HepG2 (cell line): ENCODE data around the gene RHBDL1. TPM values are rescaled to one million over a fixed set of nuclear protein-coding genes. Genes with fewer than 3 reads are reported as not detected.

Experiments
- ATAC-seq: fragments of 200-7000 bp; cut with Tn5 transposase; 3 replicates; pipeline ENCODE4 v1.9.1; 2020; ENCODE audit warnings: mild to moderate bottlenecking, moderate library complexity
- BruUV-seq: library from RNA; stranded (reverse); fragments of 400-500 nt; replicated peaks from 2 replicates; lab custom pipeline; 2021; lab: Mats Ljungman, UMichigan
- CTCF ChIA-PET: fragments of 300-600 bp; formaldehyde crosslinking; extraction: SDS; loops from one replicate; lab custom pipeline; 2021; ENCODE audit warnings: low total read pairs, inconsistent platforms, low intra/inter-chr PET ratio; lab: Yijun Ruan, JAX
- POLR2A ChIA-PET: fragments of 350-600 bp; sonication (Branson Sonifier 250); formaldehyde crosslinking; loops from one replicate; lab custom pipeline; 2020; ENCODE audit warnings: antibody characterized with exemption, inconsistent platforms; lab: Yijun Ruan, JAX
- DNase-seq: peaks from one replicate; pipeline ENCODE4 v3.0.0-alpha.2; 2015; ENCODE audit warnings: low spot score
- FAIRE-seq: peaks from 3 replicates; lab custom pipeline; 2011; peaks lifted over from hg19 to GRCh38; lab: Jason Lieb, UNC
- H2AFZ ChIP-seq: one replicate; pipeline ENCODE4 v1.6.1; 2011; ENCODE audit warnings: low read length, inconsistent platforms
- H3K27ac ChIP-seq: fragments of 300-600 bp; 3 replicates; pipeline ENCODE4 v1.8.0; 2011; ENCODE audit warnings: mixed run types, mild to moderate bottlenecking, mixed read lengths, low read length, inconsistent platforms; ENCODE audit not compliant: insufficient read depth; ENCODE audit errors: extremely low read length
- H3K27me3 ChIP-seq, 2 experiments: fragments of 200-600 bp in 1 of 2; 2 replicates in 1 of 2; 3 replicates in 1 of 2; pipeline versions ENCODE4 v1.6.0 to v1.8.0; 2011; ENCODE audit warnings: low read length in 2 of 2, mild to moderate bottlenecking in 2 of 2, moderate library complexity in 2 of 2, inconsistent platforms in 1 of 2; ENCODE audit not compliant: insufficient read depth in 2 of 2, control insufficient read depth in 1 of 2
- H3K36me3 ChIP-seq, 2 experiments: fragments of 200-600 bp in 1 of 2; replicated peaks in 1 of 2; 2 replicates in 1 of 2; 3 replicates in 1 of 2; pipeline versions ENCODE4 v1.5.1 to v1.8.0; 2011; ENCODE audit warnings: low read length in 2 of 2, inconsistent platforms in 1 of 2; ENCODE audit not compliant: insufficient read depth in 2 of 2, control insufficient read depth in 1 of 2
- H3K4me1 ChIP-seq: 2 replicates; pipeline ENCODE4 v1.5.1; 2012; ENCODE audit warnings: low read length, inconsistent platforms; ENCODE audit not compliant: insufficient read depth
- H3K4me2 ChIP-seq: 2 replicates; pipeline ENCODE4 v1.6.0; 2011; ENCODE audit warnings: low read depth, low read length, inconsistent platforms
- H3K4me3 ChIP-seq, 3 experiments: fragments of 200-600 bp in 1 of 3; sonication (generic), shearing (Covaris generic) in 1 of 3; replicated peaks in 1 of 3; 2 replicates each; pipeline ENCODE4 v1.5.1; 2011 to 2016; ENCODE audit warnings: low read length in 3 of 3, inconsistent platforms in 2 of 3, low read depth in 2 of 3, mild to moderate bottlenecking in 2 of 3, control low read depth in 1 of 3, mixed read lengths in 1 of 3; ENCODE audit not compliant: insufficient read depth in 1 of 3
- H3K79me2 ChIP-seq: one replicate; pipeline ENCODE4 v1.6.1; 2011; ENCODE audit warnings: low read length, inconsistent platforms; ENCODE audit not compliant: insufficient read depth
- H3K9ac ChIP-seq: 2 replicates; pipeline ENCODE4 v1.6.0; 2011; ENCODE audit warnings: mild to moderate bottlenecking, low read depth, low read length, inconsistent platforms; ENCODE audit not compliant: insufficient read depth
- H3K9me3 ChIP-seq: 2 replicates; pipeline ENCODE4 v1.5.1; 2012; ENCODE audit warnings: mild to moderate bottlenecking, low read length
- H4K20me1 ChIP-seq: 2 replicates; pipeline ENCODE4 v1.6.0; 2011; ENCODE audit warnings: inconsistent platforms, mild to moderate bottlenecking, low read length, moderate library complexity; ENCODE audit not compliant: insufficient read depth
- DNMT1 ChIP-seq: sonication (generic); formaldehyde crosslinking; IDR thresholded peaks from 2 replicates; pipeline ENCODE4 v1.5.1; 2020; ENCODE audit warnings: mild to moderate bottlenecking, missing genetic modification reagents
- GATAD2A ChIP-seq: IDR thresholded peaks from 2 replicates; pipeline ENCODE4 v1.6.1; 2016
- ZKSCAN1 ChIP-seq: fragments of 150-350 bp; IDR thresholded peaks from 2 replicates; pipeline ENCODE4 v1.6.1; 2014; ENCODE audit warnings: low read length
- ZNF790 ChIP-seq: sonication (generic); formaldehyde crosslinking; IDR thresholded peaks from 2 replicates; pipeline ENCODE4 v1.8.0; 2022; ENCODE audit warnings: missing genetic modification reagents, mild to moderate bottlenecking, borderline replicate concordance
- WGBS: methylation state at CpG from one replicate; pipeline ENCODE4 v1.1.6; 2017; ENCODE audit warnings: low lambda C conversion rate; 5-methylcytosine and 5-hydroxymethylcytosine counted together
- in situ Hi-C: cut with HindIII; loops from 2 replicates; pipeline ENCODE4 v1.10.0; 2017; ENCODE audit warnings: low pct_unique_long_range_greater_than_20kb; ENCODE audit not compliant: extremely low pct_ligation_motif_present
- intact Hi-C: fragments of 100-400 bp; cut with micrococcal nuclease; formaldehyde crosslinking; loops from one replicate; pipeline ENCODE4 v1.10.0; 2022; ENCODE audit not compliant: unreplicated experiment
- polyA plus RNA-seq, 8 experiments: library from polyadenylated mRNA; depleted of rRNA in 3 of 8; stranded (reverse) in 7 of 8; unstranded in 1 of 8; fragments of >200 nt; fragmentation: Illumina TruSeq in 4 of 8; extraction: Trizol in 4 of 8; gene quantifications; 2 replicates each; pipeline versions ENCODE4 v1.2.1 to v1.2.3, GENCODE V29; 2011 to 2016; ENCODE audit warnings: low read depth in 4 of 8, missing spikeins in 1 of 8, mixed read lengths in 1 of 8; ENCODE audit not compliant: insufficient read depth in 1 of 8
- total RNA-seq, 5 experiments: library from RNA; depleted of rRNA; stranded (reverse); fragments of >200 nt; fragmentation: Illumina TruSeq; extraction: Trizol; gene quantifications; 2 replicates each; pipeline ENCODE4 v1.2.3, GENCODE V29; 2016; ENCODE audit warnings: low read depth in 1 of 5

Gene RHBDL1
- total and polyA plus RNA-seq, 2 of the 13 experiments (the other 11 are each of a cell fraction or from before 2014, with no cell fraction given) = 1.8 to 3.8 TPM

- Histone ChIP-seq H4K20me1 (no peaks in the 10 kb centered on the region), H3K9me3 (no peaks in the 10 kb centered on the region), H3K4me3 (no peak overlapping the region), H3K27ac (no peak overlapping the region), H3K79me2 (no peaks in the 10 kb centered on the region), H3K36me3 (no peaks in the 10 kb centered on the region; a peak in 1 of 5 replicates), H2AFZ (no peak overlapping the region), H3K4me1 (peaks cover 5% of the 10 kb centered on the region), H3K9ac (no peak overlapping the region), H3K27me3 (no peaks in the 10 kb centered on the region), H3K4me2 (no peak overlapping the region)
- DNase-seq (no peak), FAIRE-seq (no peak), ATAC-seq (no peak)
- WGBS = 97% methylated on average over 17 of the region's 21 CpGs
- in situ Hi-C loops (no loop called here), intact Hi-C loops (no loop called here)
- ChIA-PET CTCF (no interaction called here), POLR2A (no interaction called here)
- TF ChIP-seq DNMT1 (CRISPR knock-in tag) (no peak), GATAD2A (CRISPR knock-in tag) (no peak), ZKSCAN1 (no peak)
- no TSS peak for BruUV-seq
Observed at GRCh38 chr16:662597-662996, 12.9 kb upstream of the RHBDL1 start.

- no peak overlapping the region for H3K9ac ChIP-seq
- no peak overlapping the region for H3K4me3 ChIP-seq
- H3K79me2 ChIP-seq = peaks cover 17% of the 10 kb centered on the region
- intact Hi-C loops (no loop called here), in situ Hi-C loops (no loop called here)
- FAIRE-seq = no peak
- no peaks in the 10 kb centered on the region for H4K20me1 ChIP-seq
- H3K9me3 ChIP-seq = no peaks in the 10 kb centered on the region
- no TSS peak for BruUV-seq
- 95% methylated on average over 4 of the region's 13 CpGs for WGBS
- H3K27me3 ChIP-seq = no peaks in the 10 kb centered on the region
- ChIA-PET POLR2A (no interaction called here), CTCF (no interaction called here)
- H3K4me1 ChIP-seq = peaks cover 18% of the 10 kb centered on the region
- no peak overlapping the region for H2AFZ ChIP-seq
- no peak overlapping the region for H3K4me2 ChIP-seq
- TF ChIP-seq ZNF790 = no peak
- no peak for DNase-seq
- peaks cover 10 to 23% of the 10 kb centered on the region in 2 experiments; a peak in 3 of 5 replicates for H3K36me3 ChIP-seq
- H3K27ac ChIP-seq = no peak overlapping the region
- ATAC-seq = no peak
Observed at GRCh38 chr16:666572-666971, 8.9 kb upstream of the RHBDL1 start.
